Stimulated activated naive CD8-positive, alpha-beta T cell treated with anti-CD3 and anti-CD28 coated beads, Interleukin-15, Interleukin-2, amounts not matched to agents 100 U/mL and 50 U/mL, for 24 hours (primary cell): ENCODE results near the gene ARMC2.
"Not testable (repeated sequence)": the region's sequence is repeated elsewhere in the genome, so short reads cannot be mapped to it uniquely, and the experiment has no call there.

Source experiments
- ATAC-seq: fragments of 150-1000 bp; cut with Tn5 transposase; one replicate; pipeline ENCODE4 v1.10.0; 2021
- DNase-seq: peaks from one replicate; pipeline ENCODE4 v3.0.0; 2021

The ARMC2 gene

GRCh38 chr6:108870357-108870756 is 22.1 kb downstream of the ARMC2 start:
- no peak for DNase-seq
- no peak for ATAC-seq

GRCh38 chr6:108872141-108872557 is 23.9 kb downstream of the ARMC2 start:
- ATAC-seq (peak; percentile 22), DNase-seq (peak; percentile 20)

GRCh38 chr6:108872575-108872974 is 24.4 kb downstream of the ARMC2 start:
- ATAC-seq (no peak), DNase-seq (no peak)

GRCh38 chr6:108873251-108873650 is 25.0 kb downstream of the ARMC2 start:
- ATAC-seq, result no peak
- no peak for DNase-seq

GRCh38 chr6:108873971-108874370 is 25.7 kb downstream of the ARMC2 start:
- ATAC-seq, result no peak
- DNase-seq, result no peak

- DNase-seq (peak; percentile 60), ATAC-seq (peak; percentile 93)
These were observed 26.4 kb downstream of the ARMC2 start for GRCh38 chr6:108874470-108875160.

- DNase-seq (no peak), ATAC-seq (peak; percentile 14)
These were observed 26.9 kb downstream of the ARMC2 start for GRCh38 chr6:108875161-108875555.

GRCh38 chr6:108877046-108877751 is 29.0 kb downstream of the ARMC2 start:
- ATAC-seq (no peak), DNase-seq (no peak)

- DNase-seq (no peak), ATAC-seq (no peak)
These were observed 30.7 kb downstream of the ARMC2 start for GRCh38 chr6:108878942-108879341.

GRCh38 chr6:108883172-108883571 is 35.0 kb downstream of the ARMC2 start:
- no peak for DNase-seq
- peak; percentile 90 for ATAC-seq

GRCh38 chr6:108884211-108885059 is 36.2 kb downstream of the ARMC2 start:
- DNase-seq (no peak), ATAC-seq (no peak)

- no peak for DNase-seq
- ATAC-seq, result no peak
These were observed 39.8 kb downstream of the ARMC2 start for GRCh38 chr6:108888052-108888451.

GRCh38 chr6:108888745-108889144 is 40.5 kb downstream of the ARMC2 start:
- DNase-seq (no peak), ATAC-seq (peak; percentile 55)

- not testable (repeated sequence) for ATAC-seq, DNase-seq
These were observed 42.7 kb downstream of the ARMC2 start for GRCh38 chr6:108890898-108891297.

- peak; percentile 36 for ATAC-seq
- DNase-seq, result no peak
These were observed 47.3 kb downstream of the ARMC2 start for GRCh38 chr6:108895571-108895970.

- ATAC-seq (peak; percentile 36), DNase-seq (no peak)
These were observed 48.0 kb downstream of the ARMC2 start for GRCh38 chr6:108896111-108896661.

- no peak for DNase-seq
- no peak for ATAC-seq
These were observed 49.1 kb downstream of the ARMC2 start for GRCh38 chr6:108897371-108897770.

- DNase-seq, result no peak
- no peak for ATAC-seq
These were observed 54.2 kb downstream of the ARMC2 start for GRCh38 chr6:108902382-108902792.

GRCh38 chr6:108903796-108904195 is 55.6 kb downstream of the ARMC2 start:
- DNase-seq (no peak), ATAC-seq (no peak)

- ATAC-seq (peak; percentile 49), DNase-seq (no peak)
These were observed 56.5 kb downstream of the ARMC2 start for GRCh38 chr6:108904741-108905140.

GRCh38 chr6:108914235-108915022 is 66.2 kb downstream of the ARMC2 start:
- DNase-seq, result peak; percentile 66
- ATAC-seq, result no peak

GRCh38 chr6:108915258-108915657 is 67.0 kb downstream of the ARMC2 start:
- no peak for ATAC-seq

More at GRCh38 chr6:108915258-108915657, 67.0 kb downstream of the ARMC2 start:
- DNase-seq, result no peak
